Stimulated activated CD4-positive, alpha-beta T cell treated with anti-CD3 and anti-CD28 coated beads, Interleukin-2, amount 100 ng/mL, for 24 hours (primary cell): Measurements from ENCODE around the gene PAFAH1B1.
"Not testable (repeated sequence)": the region's sequence is repeated elsewhere in the genome, so short reads cannot be mapped to it uniquely, and the experiment has no call there.

Experiments
- DNase-seq, 2 donors: peaks; one replicate each; pipeline ENCODE4 v3.0.0-alpha.2; 2020

PAFAH1B1 gene

GRCh38 chr17:2636169-2636930 lies 42.9 kb downstream of the PAFAH1B1 start:
- no peak for DNase-seq

- no peak for DNase-seq
Observed at GRCh38 chr17:2637422-2637821, 44.0 kb downstream of the PAFAH1B1 start.

- no peak for DNase-seq
Observed at GRCh38 chr17:2644971-2645370, 51.5 kb downstream of the PAFAH1B1 start.

GRCh38 chr17:2647957-2648356 lies 54.5 kb downstream of the PAFAH1B1 start:
- DNase-seq, result no peak

- DNase-seq, result no peak
Observed at GRCh38 chr17:2649191-2649590, 55.7 kb downstream of the PAFAH1B1 start.

- not testable (repeated sequence) for DNase-seq
Observed at GRCh38 chr17:2652911-2653310, 59.5 kb downstream of the PAFAH1B1 start.

- no peak for DNase-seq
Observed at GRCh38 chr17:2655546-2655945, 62.1 kb downstream of the PAFAH1B1 start.

GRCh38 chr17:2656283-2656682 lies 62.8 kb downstream of the PAFAH1B1 start:
- DNase-seq, result no peak

GRCh38 chr17:2659337-2659736 lies 65.9 kb downstream of the PAFAH1B1 start:
- not testable (repeated sequence) for DNase-seq

- DNase-seq, result not testable (repeated sequence)
Observed at GRCh38 chr17:2660410-2660809, 67.0 kb downstream of the PAFAH1B1 start.

GRCh38 chr17:2672026-2672425 lies 78.6 kb downstream of the PAFAH1B1 start:
- DNase-seq, result no peak

- not testable (repeated sequence) for DNase-seq
Observed at GRCh38 chr17:2679247-2679646, 85.8 kb downstream of the PAFAH1B1 start.

- DNase-seq, result no peak
Observed at GRCh38 chr17:2680961-2681360, 87.5 kb downstream of the PAFAH1B1 start.

GRCh38 chr17:2681650-2682049 lies 88.2 kb downstream of the PAFAH1B1 start:
- DNase-seq, result no peak

GRCh38 chr17:2682176-2682938 lies 88.9 kb downstream of the PAFAH1B1 start:
- no peak for DNase-seq

GRCh38 chr17:2683912-2684311 lies 90.5 kb downstream of the PAFAH1B1 start:
- DNase-seq, result no peak

- no peak for DNase-seq
Observed at GRCh38 chr17:2684549-2684948, 91.1 kb downstream of the PAFAH1B1 start.

- no peak for DNase-seq
Observed at GRCh38 chr17:2685696-2686095, 92.2 kb downstream of the PAFAH1B1 start.

GRCh38 chr17:2687074-2687418 lies 93.6 kb downstream of the PAFAH1B1 start:
- no peak for DNase-seq

- DNase-seq, result no peak
Observed at GRCh38 chr17:2688351-2689342, 95.2 kb downstream of the PAFAH1B1 start.

- DNase-seq, result no peak
Observed at GRCh38 chr17:2689411-2690164, 96.1 kb downstream of the PAFAH1B1 start.
